Gastroesophageal sphincter (tissue), 4 donors: Measurements from ENCODE around the gene DCAKD. TPM values are rescaled to one million over a fixed set of nuclear protein-coding genes. Genes with fewer than 3 reads are reported as not detected.
A peak's percentile ranks its signal among the peaks of the same experiment; 100 is the strongest.

ENCODE experiments used
- ATAC-seq: fragments of 150-250 bp; one replicate; pipeline ENCODE4 v1.9.1; 2016; ENCODE audit warnings: mild to moderate bottlenecking, moderate library complexity
- H3K27ac ChIP-seq, 4 donors: fragments of 200-600 bp; sonication (generic) in 3 of 4; 1 replicate in 3 of 4; 2 replicates in 1 of 4; pipeline ENCODE4 v1.5.1; 2016 to 2019
- H3K27me3 ChIP-seq: fragments of 200-600 bp; sonication (generic); one replicate; pipeline ENCODE4 v1.5.1; 2019
- H3K36me3 ChIP-seq, 2 donors: fragments of 200-600 bp; sonication (generic); one replicate each; pipeline ENCODE4 v1.5.1; 2019; ENCODE audit warnings: control low read depth in 1 of 2
- H3K4me1 ChIP-seq, 3 donors: fragments of 200-600 bp; sonication (generic); 1 replicate in 2 of 3; 2 replicates in 1 of 3; pipeline ENCODE4 v1.5.1; 2016 to 2019; ENCODE audit warnings: control low read depth in 2 of 3
- H3K4me3 ChIP-seq, 2 donors: fragments of 200-600 bp; sonication (generic); one replicate each; pipeline ENCODE4 v1.5.1; 2019; ENCODE audit warnings: mild to moderate bottlenecking in 1 of 2, moderate library complexity in 1 of 2
- H3K9me3 ChIP-seq, 3 donors: fragments of 200-600 bp; sonication (generic); one replicate each; pipeline ENCODE4 v1.5.1; 2017 to 2019; ENCODE audit warnings: control low read depth in 2 of 3
- EP300 ChIP-seq: sonication (generic); formaldehyde crosslinking; IDR thresholded peaks from one replicate; pipeline ENCODE4 v1.6.1; 2017; ENCODE audit warnings: antibody characterized with exemption, mild to moderate bottlenecking
- POLR2A ChIP-seq, 2 donors: fragments of 450-650 bp; IDR thresholded peaks; one replicate each; pipeline ENCODE4 v1.6.1; 2017; ENCODE audit warnings: antibody characterized with exemption in 2 of 2, mild to moderate bottlenecking in 2 of 2, moderate library complexity in 1 of 2
- POLR2AphosphoS5 ChIP-seq: sonication (generic); formaldehyde crosslinking; IDR thresholded peaks from one replicate; pipeline ENCODE4 v1.6.1; 2017; ENCODE audit warnings: antibody characterized with exemption
- WGBS, 2 donors: methylation state at CpG; one replicate each; pipeline ENCODE4 v1.1.5; 2018; ENCODE audit warnings: low coverage in 1 of 2; 5-methylcytosine and 5-hydroxymethylcytosine counted together
- total RNA-seq, 4 donors: library from RNA; depleted of rRNA; stranded (reverse); fragments of >200 nt; gene quantifications; one replicate each; pipeline ENCODE4 v1.1.0, GENCODE V29; 2016
- TF ChIP-seq, protein P1 (sequence below), 4 experiments: fragments of 200-600 bp in 2 of 4; fragments of 450-650 bp in 2 of 4; sonication (generic) in 1 of 4; IDR thresholded peaks; one replicate each; pipeline ENCODE4 v1.5.1; 2017 to 2019; ENCODE audit warnings: antibody characterized with exemption in 4 of 4, mild to moderate bottlenecking in 2 of 4, moderate library complexity in 2 of 4

The DCAKD gene
- total RNA-seq, 4 donors from 2014 or later: 50.3 to 68.2 (median 58.0) TPM

- Histone ChIP-seq H3K4me3 (no peak overlapping the region), H3K27me3 (peaks cover 7% of the 10 kb centered on the region), H3K4me1 (peaks cover 3 to 48% (median 22%) of the 10 kb centered on the region in 3 donors), H3K36me3 (no peaks in the 10 kb centered on the region), H3K9me3 (no peaks in the 10 kb centered on the region), H3K27ac (no peak overlapping the region)
- no peak for TF ChIP-seq POLR2AphosphoS5
- TF ChIP-seq EP300: no peak
- TF ChIP-seq, protein P1, sequence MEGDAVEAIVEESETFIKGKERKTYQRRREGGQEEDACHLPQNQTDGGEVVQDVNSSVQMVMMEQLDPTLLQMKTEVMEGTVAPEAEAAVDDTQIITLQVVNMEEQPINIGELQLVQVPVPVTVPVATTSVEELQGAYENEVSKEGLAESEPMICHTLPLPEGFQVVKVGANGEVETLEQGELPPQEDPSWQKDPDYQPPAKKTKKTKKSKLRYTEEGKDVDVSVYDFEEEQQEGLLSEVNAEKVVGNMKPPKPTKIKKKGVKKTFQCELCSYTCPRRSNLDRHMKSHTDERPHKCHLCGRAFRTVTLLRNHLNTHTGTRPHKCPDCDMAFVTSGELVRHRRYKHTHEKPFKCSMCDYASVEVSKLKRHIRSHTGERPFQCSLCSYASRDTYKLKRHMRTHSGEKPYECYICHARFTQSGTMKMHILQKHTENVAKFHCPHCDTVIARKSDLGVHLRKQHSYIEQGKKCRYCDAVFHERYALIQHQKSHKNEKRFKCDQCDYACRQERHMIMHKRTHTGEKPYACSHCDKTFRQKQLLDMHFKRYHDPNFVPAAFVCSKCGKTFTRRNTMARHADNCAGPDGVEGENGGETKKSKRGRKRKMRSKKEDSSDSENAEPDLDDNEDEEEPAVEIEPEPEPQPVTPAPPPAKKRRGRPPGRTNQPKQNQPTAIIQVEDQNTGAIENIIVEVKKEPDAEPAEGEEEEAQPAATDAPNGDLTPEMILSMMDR (IDR thresholded peaks at IDR 0.05): no peak
- no peak for TF ChIP-seq POLR2A (IDR thresholded peaks at IDR 0.05)
- ATAC-seq: no peak
- WGBS, 2 donors: no CpG with 5 or more reads among the region's 4 CpGs
Observed at GRCh38 chr17:44983563-44983962, 67.9 kb downstream of the DCAKD start.

GRCh38 chr17:44982113-44982702, 69.2 kb downstream of the DCAKD start:
- Histone ChIP-seq H3K9me3 (no peaks in the 10 kb centered on the region), H3K27ac (peak overlapping the region in 2 of 4 donors; percentile 49 to 78)

DNA sequence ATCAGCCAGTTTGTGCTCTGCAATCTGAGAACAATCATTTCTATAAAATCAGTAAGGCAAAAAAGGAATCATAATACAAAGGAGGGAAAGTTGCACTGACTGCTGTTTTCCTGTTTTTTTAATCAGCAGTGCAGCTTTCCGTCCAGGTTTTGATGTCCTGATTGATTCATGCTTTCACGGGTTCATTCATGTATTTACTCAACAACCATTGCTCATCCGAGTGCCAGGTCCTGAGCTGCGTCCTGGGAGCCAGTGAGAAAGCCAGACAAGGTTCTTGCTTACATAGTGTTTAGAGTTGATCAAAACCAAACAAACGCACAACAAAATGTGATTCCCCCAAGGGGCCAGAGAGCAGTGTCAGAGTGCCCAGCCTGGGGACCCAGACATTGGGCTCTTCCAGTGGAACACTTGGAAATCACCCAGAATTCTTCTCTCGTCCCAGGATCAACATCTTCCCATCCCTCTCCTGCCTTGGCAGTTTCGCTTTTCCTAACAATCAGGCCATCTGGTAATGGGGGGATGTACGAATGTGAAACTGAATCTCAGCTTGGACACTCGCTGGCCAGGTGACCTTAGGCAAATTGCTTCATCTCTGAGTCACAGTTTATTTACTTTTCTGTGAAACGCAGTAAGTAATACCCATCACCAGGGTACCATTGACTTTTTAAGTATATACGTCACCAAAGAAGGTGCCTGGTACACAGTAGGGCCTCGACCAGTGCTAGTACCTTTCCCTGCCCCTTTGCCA, 70.0 kb downstream of the DCAKD start:
- peak; percentile 33 for TF ChIP-seq POLR2AphosphoS5
- no peak for TF ChIP-seq POLR2A (IDR thresholded peaks at IDR 0.05)
- TF ChIP-seq, protein P1 (IDR thresholded peaks at IDR 0.05): no peak
- TF ChIP-seq EP300: no peak
- 33 to 45% methylated on average over 11 to 12 of the region's 12 CpGs for WGBS, 2 donors

More at GRCh38 chr17:44982113-44982702, 69.2 kb downstream of the DCAKD start:
- no peak for ATAC-seq
- peaks cover 7% of the 10 kb centered on the region for H3K27me3 ChIP-seq
- peaks cover 11 to 52% (median 33%) of the 10 kb centered on the region in 3 donors for H3K4me1 ChIP-seq
- H3K36me3 ChIP-seq: no peaks in the 10 kb centered on the region
- TF ChIP-seq POLR2AphosphoS5 (no peak), POLR2A (IDR thresholded peaks at IDR 0.05) (no peak), EP300 (no peak)
- TF ChIP-seq, protein P1 (IDR thresholded peaks at IDR 0.05): no peak
- H3K4me3 ChIP-seq: no peak overlapping the region
- WGBS, 2 donors: 85 to 92% methylated on average over 3 of the region's 3 CpGs

DNA sequence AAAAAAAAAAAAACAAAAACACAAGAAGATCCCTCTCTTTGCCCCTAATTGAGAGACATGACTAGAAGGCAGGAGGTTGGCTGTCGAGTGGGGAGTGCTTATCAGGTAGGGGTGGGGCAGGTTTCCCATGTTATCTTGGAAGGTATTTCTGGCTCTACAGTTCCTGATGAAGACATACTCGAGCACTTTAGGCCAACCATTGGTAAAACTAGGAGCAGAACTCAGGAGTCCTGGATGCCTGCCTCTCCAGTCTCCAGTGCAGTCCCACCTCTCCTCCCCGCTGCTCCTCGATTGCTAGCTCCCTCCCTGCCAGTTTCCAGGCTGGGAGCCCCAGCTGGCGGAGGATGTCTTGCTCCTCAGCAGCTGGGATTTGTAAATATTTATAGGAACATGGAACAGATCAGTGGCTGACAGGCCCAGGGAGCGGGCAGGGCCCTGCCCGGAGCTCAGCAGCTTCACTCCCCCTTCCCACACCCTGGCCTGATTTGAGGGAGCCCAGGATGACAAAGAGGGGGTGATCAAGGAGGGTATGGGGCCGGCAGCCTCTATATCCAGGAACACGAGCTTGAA, 71.9 kb downstream of the DCAKD start:
- H3K9me3 ChIP-seq: no peaks in the 10 kb centered on the region
- 24% methylated on average over 6 of the region's 9 CpGs; no CpG with 5 or more reads in 1 of the 2 donors for WGBS, 2 donors
- H3K4me3 ChIP-seq: no peak overlapping the region
- TF ChIP-seq POLR2AphosphoS5 (peak; percentile 79), POLR2A (IDR thresholded peaks at IDR 0.05) (no peak)
- H3K27me3 ChIP-seq: no peaks in the 10 kb centered on the region
- peak; percentile 82 for ATAC-seq
- peaks cover 11 to 64% (median 32%) of the 10 kb centered on the region in 3 donors for H3K4me1 ChIP-seq
- no peaks in the 10 kb centered on the region for H3K36me3 ChIP-seq
- peak overlapping the region in 3 of 4 donors; percentile 78 to 86 (median 80) for H3K27ac ChIP-seq

More for the DNA sequence above, 70.0 kb downstream of the DCAKD start:
- no peak overlapping the region for H3K4me3 ChIP-seq
- H3K27ac ChIP-seq: peak overlapping the region in 3 of 4 donors; percentile 49 to 80 (median 78)
- peaks cover 7% of the 10 kb centered on the region for H3K27me3 ChIP-seq
- no peaks in the 10 kb centered on the region for H3K36me3 ChIP-seq
- no peak for ATAC-seq
- peaks cover 11 to 57% (median 32%) of the 10 kb centered on the region in 3 donors for H3K4me1 ChIP-seq
- H3K9me3 ChIP-seq: no peaks in the 10 kb centered on the region

GRCh38 chr17:44978807-44979206, 72.6 kb downstream of the DCAKD start:
- TF ChIP-seq EP300 (no peak), POLR2AphosphoS5 (no peak), POLR2A (IDR thresholded peaks at IDR 0.05) (no peak)
- TF ChIP-seq, protein P1 (IDR thresholded peaks at IDR 0.05): no peak
- H3K27ac ChIP-seq: peak overlapping the region in 3 of 4 donors; percentile 78 to 86 (median 80)
- WGBS, 2 donors: 77% methylated on average over 2 of the region's 5 CpGs; no CpG with 5 or more reads in 1 of the 2 donors
- no peaks in the 10 kb centered on the region for H3K36me3 ChIP-seq
- peaks cover 11 to 64% (median 32%) of the 10 kb centered on the region in 3 donors for H3K4me1 ChIP-seq
- no peak for ATAC-seq
- H3K9me3 ChIP-seq: no peaks in the 10 kb centered on the region
- H3K27me3 ChIP-seq: no peaks in the 10 kb centered on the region
- no peak overlapping the region for H3K4me3 ChIP-seq
